Astrocyte (in vitro differentiated cells and primary cell): ENCODE results near the gene CALD1.

Source experiments
- EZH2 ChIP-seq: IDR thresholded peaks from 2 replicates; pipeline ENCODE4 v1.6.1; 2012; ENCODE audit warnings: mild to moderate bottlenecking, low read length, inconsistent platforms; ENCODE audit not compliant: insufficient read depth
- TF ChIP-seq, protein P1 (sequence below): IDR thresholded peaks from 2 replicates; pipeline ENCODE4 v1.5.1; 2011; ENCODE audit warnings: low read depth, mild to moderate bottlenecking, inconsistent platforms, low read length, moderate library complexity; ENCODE audit not compliant: insufficient read depth

DNA sequence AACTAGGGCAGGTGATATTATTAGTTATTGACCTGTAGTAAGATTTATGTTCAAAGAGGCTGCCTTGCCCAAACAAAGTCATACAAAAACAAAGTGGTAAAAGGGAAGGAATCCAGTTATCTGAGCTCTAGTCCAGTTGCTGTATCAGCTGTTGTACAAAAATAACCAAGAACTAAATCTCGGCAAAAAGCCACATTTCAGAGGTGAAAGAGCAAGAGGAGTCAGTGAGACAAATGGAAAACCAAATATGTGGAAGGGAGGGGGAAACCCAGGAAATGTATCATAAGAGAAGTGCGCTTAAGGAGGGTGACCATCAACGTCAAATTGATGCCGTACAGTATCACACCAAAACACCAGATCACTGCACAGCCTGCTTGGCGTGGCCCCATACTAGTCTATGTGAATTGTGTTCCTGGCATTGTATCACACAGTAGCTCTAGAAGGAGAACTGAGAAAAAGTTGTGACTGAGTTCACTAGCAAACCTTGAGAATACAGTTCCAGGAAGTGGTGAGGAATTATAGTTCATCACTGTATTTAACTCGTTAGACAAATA lies 213.3 kb downstream of the CALD1 start:
- TF ChIP-seq EZH2, result no peak
- TF ChIP-seq, protein P1, sequence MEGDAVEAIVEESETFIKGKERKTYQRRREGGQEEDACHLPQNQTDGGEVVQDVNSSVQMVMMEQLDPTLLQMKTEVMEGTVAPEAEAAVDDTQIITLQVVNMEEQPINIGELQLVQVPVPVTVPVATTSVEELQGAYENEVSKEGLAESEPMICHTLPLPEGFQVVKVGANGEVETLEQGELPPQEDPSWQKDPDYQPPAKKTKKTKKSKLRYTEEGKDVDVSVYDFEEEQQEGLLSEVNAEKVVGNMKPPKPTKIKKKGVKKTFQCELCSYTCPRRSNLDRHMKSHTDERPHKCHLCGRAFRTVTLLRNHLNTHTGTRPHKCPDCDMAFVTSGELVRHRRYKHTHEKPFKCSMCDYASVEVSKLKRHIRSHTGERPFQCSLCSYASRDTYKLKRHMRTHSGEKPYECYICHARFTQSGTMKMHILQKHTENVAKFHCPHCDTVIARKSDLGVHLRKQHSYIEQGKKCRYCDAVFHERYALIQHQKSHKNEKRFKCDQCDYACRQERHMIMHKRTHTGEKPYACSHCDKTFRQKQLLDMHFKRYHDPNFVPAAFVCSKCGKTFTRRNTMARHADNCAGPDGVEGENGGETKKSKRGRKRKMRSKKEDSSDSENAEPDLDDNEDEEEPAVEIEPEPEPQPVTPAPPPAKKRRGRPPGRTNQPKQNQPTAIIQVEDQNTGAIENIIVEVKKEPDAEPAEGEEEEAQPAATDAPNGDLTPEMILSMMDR, result no peak
